OCI-LY7 (cell line): ENCODE data around the gene CAB39. TPM values are rescaled to one million over a fixed set of nuclear protein-coding genes. Genes with fewer than 3 reads are reported as not detected.

ENCODE experiments used
- BruUV-seq: library from RNA; stranded (reverse); fragments of 400-500 nt; replicated peaks from 2 replicates; lab custom pipeline; 2021; lab: Mats Ljungman, UMichigan
- CTCF ChIA-PET: fragments of 300-600 bp; sonication (Branson Sonifier 250); formaldehyde crosslinking; loops from one replicate; lab custom pipeline; 2022; ENCODE audit warnings: antibody characterized with exemption; ENCODE audit not compliant: unreplicated experiment; lab: Charles Lee
- POLR2A ChIA-PET: fragments of 300-600 bp; sonication (Branson Sonifier 250); formaldehyde crosslinking; loops from one replicate; lab custom pipeline; 2022; ENCODE audit warnings: antibody characterized with exemption; lab: Charles Lee
- DNase-seq: peaks from one replicate; pipeline ENCODE4 v3.0.0-alpha.2; 2015; ENCODE audit warnings: low spot score
- H2AFZ ChIP-seq: fragments of 200-600 bp; sonication (generic), shearing (Covaris generic); 2 replicates; pipeline ENCODE4 v1.6.1; 2014; ENCODE audit warnings: mild to moderate bottlenecking, antibody characterized with exemption, low read length, moderate library complexity
- H3K27ac ChIP-seq: fragments of 200-600 bp; sonication (generic); 2 replicates; pipeline ENCODE4 v1.5.1; 2014; ENCODE audit warnings: mixed run types, low read depth, mild to moderate bottlenecking, moderate library complexity, low read length, inconsistent platforms; ENCODE audit not compliant: poor library complexity, severe bottlenecking
- H3K36me3 ChIP-seq: fragments of 200-600 bp; sonication (generic); 2 replicates; pipeline ENCODE4 v1.6.1; 2014; ENCODE audit warnings: mild to moderate bottlenecking, antibody characterized with exemption, low read length, moderate library complexity, mixed read lengths; ENCODE audit not compliant: insufficient read depth
- H3K4me1 ChIP-seq: fragments of 200-600 bp; sonication (generic); 2 replicates; pipeline ENCODE4 v1.5.1; 2014; ENCODE audit warnings: mild to moderate bottlenecking, low read length; ENCODE audit not compliant: insufficient read depth, poor library complexity, severe bottlenecking
- H3K4me2 ChIP-seq: fragments of 200-600 bp; sonication (generic); 2 replicates; pipeline ENCODE4 v1.6.1; 2014; ENCODE audit warnings: mild to moderate bottlenecking, low read length
- H3K4me3 ChIP-seq: fragments of 200-600 bp; sonication (generic); 2 replicates; pipeline ENCODE4 v1.5.1; 2014; ENCODE audit warnings: mild to moderate bottlenecking, low read depth, low read length; ENCODE audit not compliant: poor library complexity, severe bottlenecking
- H3K79me2 ChIP-seq: fragments of 200-600 bp; sonication (generic); 2 replicates; pipeline ENCODE4 v1.6.1; 2016; ENCODE audit warnings: low read depth, mild to moderate bottlenecking, low read length, moderate library complexity, mixed read lengths; ENCODE audit not compliant: insufficient read depth
- H3K9me2 ChIP-seq: fragments of 200-600 bp; sonication (generic); 2 replicates; pipeline ENCODE4 v1.6.1; 2016; ENCODE audit warnings: mild to moderate bottlenecking, low read length, mixed read lengths; ENCODE audit not compliant: insufficient read depth
- H3K9me3 ChIP-seq: fragments of 200-600 bp; sonication (generic); 2 replicates; pipeline ENCODE4 v1.6.1; 2014; ENCODE audit warnings: mild to moderate bottlenecking, mixed run types, low read length, mixed read lengths
- H4K20me1 ChIP-seq: fragments of 200-600 bp; sonication (generic); 2 replicates; pipeline ENCODE4 v1.6.1; 2014; ENCODE audit warnings: mild to moderate bottlenecking, antibody characterized with exemption, low read length, moderate library complexity, mixed read lengths; ENCODE audit not compliant: insufficient read depth
- CTCF ChIP-seq: fragments of 200-600 bp; sonication (generic); conservative IDR thresholded peaks from 2 replicates; pipeline ENCODE4 v1.5.1; 2014; ENCODE audit warnings: mild to moderate bottlenecking, antibody characterized with exemption, low read length, moderate library complexity, mixed read lengths
- EZH2phosphoT487 ChIP-seq: fragments of 200-600 bp; sonication (generic); IDR thresholded peaks from 2 replicates; pipeline ENCODE4 v1.6.1; 2018; ENCODE audit warnings: low read depth, borderline replicate concordance, mild to moderate bottlenecking, mixed run types, antibody characterized with exemption, low read length, moderate library complexity, mixed read lengths
- intact Hi-C: fragments of 100-400 bp; cut with micrococcal nuclease; formaldehyde crosslinking; loops from one replicate; pipeline ENCODE4 v1.10.0; 2022; ENCODE audit not compliant: unreplicated experiment
- total RNA-seq, 2 experiments: library from RNA; depleted of rRNA in 1 of 2; stranded (reverse); fragments of >200 nt in 1 of 2; shearing (Covaris generic) in 1 of 2; gene quantifications; 2 replicates each; pipeline ENCODE4 v1.2.3, GENCODE V29; 2014 to 2022

Gene CAB39
- total RNA-seq, 2 experiments from 2014 or later: 39.3 to 53.4 TPM

- Histone ChIP-seq H4K20me1 (no peaks in the 10 kb centered on the region), H3K4me2 (no peak overlapping the region), H3K36me3 (peaks cover 25% of the 10 kb centered on the region), H3K4me1 (no peaks in the 10 kb centered on the region), H3K79me2 (no peaks in the 10 kb centered on the region), H3K27ac (no peak overlapping the region), H3K4me3 (no peak overlapping the region), H3K9me2 (no peaks in the 10 kb centered on the region), H2AFZ (no peak overlapping the region), H3K9me3 (no peaks in the 10 kb centered on the region)
- ChIA-PET POLR2A (interaction anchor here (0.5 to 1.2 kb wide), 2 partner anchors 8 to 494 kb away, joined by 3 to 4 read pairs; no protein-coding TSS in a partner anchor), CTCF (interaction anchor here (0.5 kb wide), 1 partner anchor 646 kb away, joined by 4 read pairs; no protein-coding TSS in a partner anchor)
- TF ChIP-seq EZH2phosphoT487: no peak
- no peak for TF ChIP-seq CTCF
- intact Hi-C loops: loop anchor here (10.0 kb wide), 1 partner anchor 601 kb away; no protein-coding TSS in a partner anchor
- no TSS peak for BruUV-seq
- DNase-seq: no peak
These were observed 92.8 kb downstream of the CAB39 start for GRCh38 chr2:230805353-230806017.

- BruUV-seq: no TSS peak
- H2AFZ ChIP-seq: no peak overlapping the region
- intact Hi-C loops: loop anchor here (10.0 kb wide), 1 partner anchor 603 kb away; no protein-coding TSS in a partner anchor
- TF ChIP-seq CTCF (no peak), EZH2phosphoT487 (no peak)
- no peaks in the 10 kb centered on the region for H3K9me3 ChIP-seq
- H3K4me3 ChIP-seq: no peak overlapping the region
- no peak overlapping the region for H3K4me2 ChIP-seq
- ChIA-PET POLR2A (no interaction called here), CTCF (no interaction called here)
- no peak overlapping the region for H3K27ac ChIP-seq
- H3K36me3 ChIP-seq: peaks cover 30% of the 10 kb centered on the region
- H3K9me2 ChIP-seq: no peaks in the 10 kb centered on the region
- H3K4me1 ChIP-seq: no peaks in the 10 kb centered on the region
- H4K20me1 ChIP-seq: no peaks in the 10 kb centered on the region
- H3K79me2 ChIP-seq: no peaks in the 10 kb centered on the region
- DNase-seq: no peak
These were observed 95.1 kb downstream of the CAB39 start for GRCh38 chr2:230807729-230808128.

- Histone ChIP-seq H4K20me1 (no peaks in the 10 kb centered on the region), H3K36me3 (peaks cover 32% of the 10 kb centered on the region), H3K9me2 (no peaks in the 10 kb centered on the region), H3K9me3 (no peaks in the 10 kb centered on the region), H3K79me2 (no peaks in the 10 kb centered on the region), H3K4me3 (no peak overlapping the region), H3K27ac (no peak overlapping the region), H3K4me1 (peaks cover 2% of the 10 kb centered on the region), H3K4me2 (no peak overlapping the region), H2AFZ (no peak overlapping the region)
- no peak for DNase-seq
- intact Hi-C loops: loop anchor here (10.0 kb wide), 1 partner anchor 604 kb away; no protein-coding TSS in a partner anchor
- TF ChIP-seq CTCF: no peak
- TF ChIP-seq EZH2phosphoT487: no peak
- BruUV-seq: no TSS peak
- ChIA-PET POLR2A (no interaction called here), CTCF (no interaction called here)
These were observed 96.4 kb downstream of the CAB39 start for GRCh38 chr2:230809015-230809414.
